Subcutaneous adipose tissue (tissue), 4 donors: Measurements from ENCODE around the gene GLYATL2. TPM values are rescaled to one million over a fixed set of nuclear protein-coding genes. Genes with fewer than 3 reads are reported as not detected.

Source experiments
- CTCF ChIP-seq: fragments of 450-650 bp; IDR thresholded peaks from one replicate; pipeline ENCODE4 v1.5.1; 2016; ENCODE audit warnings: low read depth, mild to moderate bottlenecking, control low read depth, antibody characterized with exemption, moderate library complexity
- total RNA-seq, 4 donors: library from RNA; depleted of rRNA; stranded (reverse); fragments of >200 nt; gene quantifications; one replicate each; pipeline ENCODE4 v1.1.0, GENCODE V29; 2016

GLYATL2 gene
- total RNA-seq, 4 donors from 2014 or later = not detected

DNA sequence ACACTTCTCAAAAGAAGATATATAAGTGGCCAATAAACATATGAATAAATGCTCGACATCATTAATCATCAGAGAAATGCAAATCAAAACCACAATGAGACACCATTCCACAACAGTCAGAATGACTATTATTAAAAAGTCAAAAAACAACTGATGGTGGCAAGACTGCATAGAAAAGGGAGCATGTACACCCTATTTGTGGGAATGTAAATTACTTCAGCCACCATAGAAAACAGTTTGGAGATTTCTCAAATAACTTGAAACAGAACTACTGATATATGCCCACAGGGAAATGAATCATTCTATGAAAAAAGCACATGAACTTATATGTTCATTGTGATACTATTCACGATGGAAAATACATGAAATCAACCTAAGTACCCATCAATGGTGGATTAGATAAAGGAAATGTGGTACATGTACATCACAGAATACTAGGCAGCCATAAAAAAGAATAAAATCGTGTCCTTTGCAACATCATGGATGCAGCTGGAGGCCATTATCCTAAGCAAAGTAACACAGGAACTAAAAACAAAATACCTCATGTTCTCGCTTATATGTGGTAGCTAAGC, 42.4 kb downstream of the GLYATL2 start:
- TF ChIP-seq CTCF = no peak

DNA sequence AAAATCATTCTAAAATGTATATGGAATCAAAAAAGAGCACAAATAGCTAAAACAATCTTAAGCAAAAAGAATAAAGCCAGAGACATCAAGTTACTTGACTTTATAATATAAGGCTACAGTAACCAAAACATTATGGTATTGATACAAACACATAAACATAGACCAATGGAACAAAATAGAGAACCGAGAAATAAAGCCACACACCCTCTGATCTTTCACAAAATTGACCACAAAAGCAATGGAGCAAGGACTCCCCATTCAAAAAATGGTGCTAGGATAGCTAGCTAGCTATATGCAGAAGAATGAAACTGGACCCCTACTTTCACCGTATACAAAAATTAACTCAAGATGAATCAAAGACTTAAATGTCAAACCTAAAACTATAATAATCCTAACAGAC, 43.2 kb downstream of the GLYATL2 start:
- no peak for TF ChIP-seq CTCF

DNA sequence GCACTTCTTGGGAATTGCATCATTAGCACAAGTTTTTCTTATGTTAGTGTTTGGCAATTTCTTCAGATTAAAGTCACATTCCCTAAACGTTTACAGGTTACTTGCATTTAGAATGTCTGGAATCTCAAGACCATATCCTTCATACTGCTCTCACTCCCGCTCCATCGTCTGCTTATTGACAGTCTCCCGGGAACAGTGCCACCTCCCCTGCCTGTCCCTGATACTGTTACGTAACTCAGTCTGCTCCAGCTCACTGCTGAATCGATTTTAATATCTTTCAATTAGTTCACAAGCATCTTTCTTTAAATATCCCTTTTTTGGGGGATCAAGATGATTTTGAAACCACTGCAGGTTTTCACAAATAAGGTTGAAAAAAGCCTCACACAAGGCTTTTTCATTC, 48.2 kb downstream of the GLYATL2 start:
- TF ChIP-seq CTCF = no peak

DNA sequence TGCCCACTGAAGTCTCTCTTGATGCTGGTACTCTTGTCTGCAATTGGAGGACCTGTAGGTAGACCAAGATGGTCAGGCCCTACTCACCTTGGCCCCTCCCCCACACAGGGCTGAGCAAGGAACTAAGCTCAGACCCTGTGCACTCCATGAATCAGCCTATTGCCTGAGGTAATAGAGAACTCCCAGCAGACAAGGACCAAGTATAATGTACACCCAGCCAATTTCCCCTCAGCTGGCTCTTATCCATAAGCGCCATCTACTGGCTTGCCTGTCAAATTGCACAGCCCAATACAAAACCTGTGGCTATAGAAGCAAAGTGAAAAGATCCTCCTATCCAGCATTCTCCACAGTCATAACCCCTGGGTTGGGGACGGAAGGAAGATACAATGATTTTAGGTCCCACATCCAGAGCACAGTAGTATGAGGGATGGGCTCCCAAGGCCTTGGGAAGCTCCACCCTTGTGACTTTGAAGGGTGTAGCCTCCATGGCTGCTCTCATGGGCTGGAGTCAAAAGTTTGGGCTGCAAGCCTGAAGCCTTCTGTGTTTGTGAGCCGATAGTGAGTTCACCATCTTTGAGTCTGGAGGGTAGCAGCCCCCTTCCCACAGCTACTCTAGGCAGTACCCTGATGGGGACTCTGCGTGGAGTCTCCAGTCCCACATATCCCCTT, 56.0 kb downstream of the GLYATL2 start:
- no peak for TF ChIP-seq CTCF

DNA sequence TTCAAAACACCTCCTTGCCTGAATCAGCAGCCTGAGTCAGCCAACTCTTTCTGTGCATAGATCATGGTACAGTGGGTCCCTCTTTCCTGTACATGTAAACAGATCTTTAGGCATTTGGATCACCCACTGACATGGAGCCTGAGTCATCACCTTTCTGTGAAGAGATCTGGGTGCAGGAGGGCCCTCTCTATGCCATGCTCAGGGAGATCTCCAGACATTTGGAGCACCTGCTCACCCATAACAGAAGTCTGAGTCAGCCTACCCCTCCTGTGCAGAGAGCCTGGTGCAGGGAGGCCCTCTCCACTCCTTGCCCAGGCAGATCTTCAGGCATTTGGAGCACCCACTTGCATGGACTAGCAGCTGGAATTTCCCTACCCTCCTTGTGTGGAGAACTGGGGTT, 56.6 kb downstream of the GLYATL2 start:
- TF ChIP-seq CTCF = no peak

- TF ChIP-seq CTCF = no peak
These were observed 57.8 kb downstream of the GLYATL2 start for GRCh38 chr11:58786693-58787092.

- no peak for TF ChIP-seq CTCF
These were observed 59.5 kb downstream of the GLYATL2 start for GRCh38 chr11:58784995-58785394.

Other genes with a start within 250 kb of the GLYATL2 start
- gene CNTF, start 222.0 kb downstream of the GLYATL2 start, total RNA-seq = 1 to 10 TPM in 2 of 4 donors, under 1 TPM in 2; 0.88 to 1.6 (median 1.2) TPM
- 10 to 100 TPM in 1 of 4 donors, 1 to 10 TPM in 3; 2.4 to 11.7 (median 6.2) TPM for gene GLYAT, start 112.8 kb downstream of the GLYATL2 start, total RNA-seq
- gene GLYATL1, start 94.8 kb upstream of the GLYATL2 start, total RNA-seq = not detected
- gene GLYATL1B, start 241.6 kb upstream of the GLYATL2 start, total RNA-seq = not detected